ENCODE measurements around the gene CCM2.

The CCM2 gene

DNA sequence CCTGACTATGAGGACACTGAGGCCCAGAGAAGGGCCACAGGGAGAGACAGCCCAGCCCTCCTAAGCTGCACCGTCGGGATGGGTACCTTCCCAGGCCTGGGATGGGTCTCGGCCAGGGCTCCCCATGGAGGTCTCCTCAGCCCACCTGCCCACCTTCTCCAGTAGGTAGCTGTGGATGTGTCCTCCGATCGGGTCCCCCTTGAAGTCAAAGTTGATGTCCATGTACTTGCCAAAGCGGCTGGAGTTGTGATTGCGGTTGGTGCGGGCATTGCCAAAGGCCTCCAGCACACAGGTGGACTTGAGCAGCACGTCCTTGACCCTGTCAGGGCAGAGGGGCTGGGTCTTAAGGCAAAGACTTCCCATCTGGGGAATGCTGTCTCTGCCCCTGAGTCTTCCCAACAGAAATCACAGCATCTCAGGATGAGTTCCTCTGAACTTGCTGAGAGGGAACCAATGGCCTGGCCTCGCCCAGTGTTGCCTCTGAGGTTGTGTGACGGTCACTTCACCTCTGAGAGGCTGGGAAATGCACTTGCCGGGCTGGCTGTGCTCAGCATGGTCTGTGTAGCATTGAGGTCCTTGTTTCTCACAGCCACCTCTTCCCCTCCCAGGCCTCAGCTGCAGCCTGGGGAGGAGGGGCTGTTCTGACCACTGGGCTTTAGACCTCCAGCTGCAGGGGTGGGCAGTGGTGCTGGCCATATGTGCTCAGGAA is 24.5 kb upstream of the CCM2 start:
- TF ChIP-seq, protein P1, sequence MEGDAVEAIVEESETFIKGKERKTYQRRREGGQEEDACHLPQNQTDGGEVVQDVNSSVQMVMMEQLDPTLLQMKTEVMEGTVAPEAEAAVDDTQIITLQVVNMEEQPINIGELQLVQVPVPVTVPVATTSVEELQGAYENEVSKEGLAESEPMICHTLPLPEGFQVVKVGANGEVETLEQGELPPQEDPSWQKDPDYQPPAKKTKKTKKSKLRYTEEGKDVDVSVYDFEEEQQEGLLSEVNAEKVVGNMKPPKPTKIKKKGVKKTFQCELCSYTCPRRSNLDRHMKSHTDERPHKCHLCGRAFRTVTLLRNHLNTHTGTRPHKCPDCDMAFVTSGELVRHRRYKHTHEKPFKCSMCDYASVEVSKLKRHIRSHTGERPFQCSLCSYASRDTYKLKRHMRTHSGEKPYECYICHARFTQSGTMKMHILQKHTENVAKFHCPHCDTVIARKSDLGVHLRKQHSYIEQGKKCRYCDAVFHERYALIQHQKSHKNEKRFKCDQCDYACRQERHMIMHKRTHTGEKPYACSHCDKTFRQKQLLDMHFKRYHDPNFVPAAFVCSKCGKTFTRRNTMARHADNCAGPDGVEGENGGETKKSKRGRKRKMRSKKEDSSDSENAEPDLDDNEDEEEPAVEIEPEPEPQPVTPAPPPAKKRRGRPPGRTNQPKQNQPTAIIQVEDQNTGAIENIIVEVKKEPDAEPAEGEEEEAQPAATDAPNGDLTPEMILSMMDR (IDR thresholded peaks at IDR 0.05) = no peak
- Histone ChIP-seq H3K4me3 (ENCODE audit: low read depth, low read length) (no peak overlapping the region), H2AFZ (no peak overlapping the region), H3K36me3 (ENCODE audit: control insufficient read depth, insufficient read depth, low read length) (no peaks in the 10 kb centered on the region), H3K4me1 (no peaks in the 10 kb centered on the region), H3K27me3 (ENCODE audit: control insufficient read depth, insufficient read depth, low read length) (no peaks in the 10 kb centered on the region), H3K9me3 (ENCODE audit: control insufficient read depth, low read length) (no peaks in the 10 kb centered on the region), H3K9ac (no peak overlapping the region), H3K4me2 (ENCODE audit: low read length) (no peak overlapping the region), H3K79me2 (no peaks in the 10 kb centered on the region), H3K27ac (no peak overlapping the region)

DNA sequence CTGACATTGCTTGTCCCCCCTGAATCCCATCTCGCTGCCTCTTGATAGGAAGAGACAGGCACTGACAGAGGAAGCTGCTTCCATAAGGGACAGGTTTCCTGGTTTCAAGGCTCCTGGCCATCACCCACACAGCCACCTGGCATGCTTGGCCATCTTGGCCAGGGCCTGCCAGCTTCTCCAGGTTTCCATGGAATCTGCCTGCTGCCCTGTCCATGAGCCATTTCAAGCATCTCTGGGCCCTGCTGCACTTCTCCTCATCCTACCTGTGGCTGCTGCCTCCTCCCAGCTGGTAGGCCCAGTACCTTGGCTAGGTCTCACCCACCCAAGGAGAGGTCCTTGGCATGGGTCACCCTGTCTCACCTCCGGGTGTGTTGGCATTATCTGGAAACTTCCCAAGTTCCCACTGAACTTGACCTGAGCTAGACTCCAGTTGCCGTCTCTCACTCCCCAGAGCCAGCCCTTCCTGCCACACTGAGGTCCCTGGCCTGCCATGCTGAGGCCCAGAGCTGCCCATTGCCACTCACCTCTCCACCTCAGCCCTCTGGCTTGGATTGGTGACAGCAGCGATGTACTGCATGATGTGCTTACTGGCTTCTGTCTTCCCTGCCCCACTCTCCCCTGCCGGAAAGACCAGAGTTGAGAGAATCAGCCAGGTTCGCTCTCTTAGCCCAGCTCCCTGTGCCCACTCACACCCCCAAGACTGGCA is 23.8 kb upstream of the CCM2 start:
- TF ChIP-seq, protein P1 (IDR thresholded peaks at IDR 0.05) = no peak
- no peak overlapping the region for H3K4me3 ChIP-seq (ENCODE audit: low read depth, low read length)
- no peak overlapping the region for H2AFZ ChIP-seq
- no peaks in the 10 kb centered on the region for H3K9me3 ChIP-seq (ENCODE audit: control insufficient read depth, low read length)
- H3K27ac ChIP-seq = no peak overlapping the region
- H3K4me2 ChIP-seq (ENCODE audit: low read length) = no peak overlapping the region
- H3K27me3 ChIP-seq (ENCODE audit: control insufficient read depth, insufficient read depth, low read length) = no peaks in the 10 kb centered on the region
- no peak overlapping the region for H3K9ac ChIP-seq
- no peaks in the 10 kb centered on the region for H3K4me1 ChIP-seq
- H3K36me3 ChIP-seq (ENCODE audit: control insufficient read depth, insufficient read depth, low read length) = no peaks in the 10 kb centered on the region
- H3K79me2 ChIP-seq = no peaks in the 10 kb centered on the region

DNA sequence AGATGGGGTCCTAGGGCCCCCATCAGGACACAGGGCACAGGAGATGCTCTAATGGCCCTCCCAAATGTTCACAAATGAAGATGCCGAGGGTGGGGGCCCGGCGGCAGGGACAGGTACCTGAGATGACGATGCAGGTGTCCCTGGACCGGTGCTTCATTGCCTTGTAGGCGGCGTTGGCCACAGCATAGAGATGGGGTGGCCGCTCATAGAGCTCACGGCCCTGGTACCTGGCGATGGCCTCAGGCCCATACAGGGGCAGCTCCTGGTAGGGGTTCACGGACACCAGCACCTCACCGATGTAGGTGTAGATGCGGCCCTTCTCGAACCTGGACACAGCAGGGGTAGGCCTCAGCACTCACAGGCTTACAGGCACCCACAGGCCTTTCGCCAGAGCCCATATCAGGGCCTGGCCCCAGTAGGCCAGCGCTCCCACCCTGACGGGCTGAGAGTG is 23.2 kb upstream of the CCM2 start:
- Histone ChIP-seq H3K79me2 (no peaks in the 10 kb centered on the region), H3K9ac (no peak overlapping the region), H3K27me3 (ENCODE audit: control insufficient read depth, insufficient read depth, low read length) (no peaks in the 10 kb centered on the region), H3K36me3 (ENCODE audit: control insufficient read depth, insufficient read depth, low read length) (no peaks in the 10 kb centered on the region), H2AFZ (no peak overlapping the region), H3K4me1 (no peaks in the 10 kb centered on the region), H3K4me3 (ENCODE audit: low read depth, low read length) (no peak overlapping the region), H3K9me3 (ENCODE audit: control insufficient read depth, low read length) (no peaks in the 10 kb centered on the region), H3K27ac (no peak overlapping the region), H3K4me2 (ENCODE audit: low read length) (no peak overlapping the region)
- TF ChIP-seq, protein P1 (IDR thresholded peaks at IDR 0.05) = no peak

DNA sequence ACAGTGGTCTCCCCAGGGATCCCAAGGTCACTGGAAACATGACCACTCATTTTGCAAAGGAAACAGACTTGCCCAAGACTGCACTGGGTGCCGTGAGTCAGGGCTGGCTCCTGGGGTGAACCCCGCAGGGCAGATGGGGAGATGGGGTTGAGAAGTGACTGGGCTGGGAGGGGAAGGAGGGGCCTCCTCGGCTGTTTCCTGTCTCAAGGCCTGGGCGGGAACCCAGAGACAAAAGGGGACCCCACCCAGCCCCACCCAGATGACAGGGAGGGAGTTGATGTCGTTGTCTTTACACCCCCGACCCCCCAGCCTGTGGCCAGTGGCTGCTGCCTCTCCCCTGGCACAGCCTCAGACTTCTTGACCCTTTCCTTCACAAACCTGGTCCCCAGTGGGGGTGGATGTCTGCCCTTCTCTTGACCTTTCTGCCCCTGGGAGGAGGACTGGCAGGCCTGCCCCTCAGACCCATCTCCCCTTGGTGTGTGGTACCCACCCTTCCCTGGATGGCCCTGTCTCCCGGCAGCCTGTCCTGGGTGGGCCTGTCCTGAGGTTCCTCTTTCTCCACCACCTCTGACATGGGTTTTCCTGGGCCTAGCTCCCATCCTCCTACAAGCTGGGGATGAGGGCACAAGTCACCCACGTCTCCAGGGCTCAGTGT is 22.6 kb upstream of the CCM2 start:
- Histone ChIP-seq H2AFZ (no peak overlapping the region), H3K36me3 (ENCODE audit: control insufficient read depth, insufficient read depth, low read length) (no peaks in the 10 kb centered on the region), H3K27ac (no peak overlapping the region), H3K9ac (no peak overlapping the region), H3K4me2 (ENCODE audit: low read length) (no peak overlapping the region), H3K9me3 (ENCODE audit: control insufficient read depth, low read length) (no peaks in the 10 kb centered on the region), H3K79me2 (no peaks in the 10 kb centered on the region), H3K4me3 (ENCODE audit: low read depth, low read length) (no peak overlapping the region), H3K27me3 (ENCODE audit: control insufficient read depth, insufficient read depth, low read length) (no peaks in the 10 kb centered on the region), H3K4me1 (no peaks in the 10 kb centered on the region)
- TF ChIP-seq, protein P1 (IDR thresholded peaks at IDR 0.05) = no peak

Data from parathyroid adenoma (tissue), 2 donors.